Measurements from ENCODE around the gene DYRK3. TPM values are rescaled to one million over a fixed set of nuclear protein-coding genes. Genes with fewer than 3 reads are reported as not detected.

The DYRK3 gene
- total RNA-seq, 4 donors from 2014 or later: 2.2 to 4.7 (median 4.1) TPM

DNA sequence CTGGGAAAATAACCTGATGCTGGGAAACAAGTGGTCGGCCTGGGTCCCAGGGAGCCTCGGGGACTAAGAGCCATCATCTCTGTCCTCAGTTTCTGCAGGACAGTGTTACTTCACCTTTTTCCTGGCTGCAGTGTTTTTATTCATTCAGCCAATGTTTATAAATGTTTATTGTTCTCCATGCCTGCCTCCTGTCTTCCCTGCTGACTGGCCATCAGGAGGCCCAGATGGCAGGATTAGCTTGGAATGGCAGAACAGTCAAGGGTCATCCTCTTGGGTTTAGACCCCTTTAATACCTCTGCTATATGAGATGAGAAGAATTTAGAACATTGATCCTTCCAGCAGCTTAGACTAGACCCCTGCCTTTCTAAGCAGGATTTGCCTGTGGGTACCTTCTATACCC lies 62.7 kb downstream of the DYRK3 start:
- peaks cover 60% of the 10 kb centered on the region for H3K4me1 ChIP-seq
- H3K27ac ChIP-seq: no peak overlapping the region

More for the DNA sequence above, 62.7 kb downstream of the DYRK3 start:
- Histone ChIP-seq H3K36me3 (peaks cover 7% of the 10 kb centered on the region), H3K27me3 (no peaks in the 10 kb centered on the region), H3K4me3 (no peak overlapping the region), H3K9me3 (no peaks in the 10 kb centered on the region)
- TF ChIP-seq EP300 (IDR thresholded peaks at IDR 0.05) (no peak), POLR2AphosphoS5 (IDR thresholded peaks at IDR 0.05) (no peak)
- WGBS: 97% methylated on average over 2 of the region's 2 CpGs
- no peak for DNase-seq (ENCODE audit: low spot score in 2 of 2)

Other genes with a start within 250 kb of the DYRK3 start
- 10 to 100 TPM in 3 of 4 donors, 1 to 10 TPM in 1; 5.7 to 27.0 (median 17.4) TPM for gene IKBKE, start 165.1 kb upstream of the DYRK3 start, total RNA-seq
- gene RASSF5, start 128.0 kb upstream of the DYRK3 start, total RNA-seq: 10 to 100 TPM; 34.8 to 74.5 (median 64.9) TPM
- gene EIF2D, start 23.1 kb upstream of the DYRK3 start, total RNA-seq: 10 to 100 TPM; 55.0 to 69.1 (median 61.1) TPM
- gene MAPKAPK2, start 49.4 kb downstream of the DYRK3 start, total RNA-seq: 10 to 100 TPM; 38.0 to 72.3 (median 62.4) TPM
- gene IL19, start 135.2 kb downstream of the DYRK3 start, total RNA-seq: not detected
- gene IL10, start 137.0 kb downstream of the DYRK3 start, total RNA-seq: 1 to 10 TPM in 2 of 4 donors, under 1 TPM in 1, not detected in 1; 0.49 to 1.6 (median 1.0) TPM
- 1 to 10 TPM in 2 of 4 donors, under 1 TPM in 1, not detected in 1; 0.76 to 1.4 (median 1.0) TPM for gene IL20, start 230.1 kb downstream of the DYRK3 start, total RNA-seq